ENCODE results near the gene TKT. TPM values are rescaled to one million over a fixed set of nuclear protein-coding genes. Genes with fewer than 3 reads are reported as not detected.

Gene TKT
- total and polyA plus RNA-seq, 8 donors: 84.9 to 385 (median 140) TPM

- Histone ChIP-seq H3K27ac (no peak overlapping the region), H3K4me3 (no peak overlapping the region), H3K27me3 (no peaks in the 10 kb centered on the region), H3K36me3 (peaks cover 12 to 40% (median 32%) of the 10 kb centered on the region in 4 donors), H3K9me3 (no peaks in the 10 kb centered on the region), H3K4me1 (peaks cover 16 to 42% (median 25%) of the 10 kb centered on the region in 4 donors)
- intact Hi-C loops (cut with DNase I; ENCODE audit: low total_unique reads): no loop called here
- TF ChIP-seq, protein P1, sequence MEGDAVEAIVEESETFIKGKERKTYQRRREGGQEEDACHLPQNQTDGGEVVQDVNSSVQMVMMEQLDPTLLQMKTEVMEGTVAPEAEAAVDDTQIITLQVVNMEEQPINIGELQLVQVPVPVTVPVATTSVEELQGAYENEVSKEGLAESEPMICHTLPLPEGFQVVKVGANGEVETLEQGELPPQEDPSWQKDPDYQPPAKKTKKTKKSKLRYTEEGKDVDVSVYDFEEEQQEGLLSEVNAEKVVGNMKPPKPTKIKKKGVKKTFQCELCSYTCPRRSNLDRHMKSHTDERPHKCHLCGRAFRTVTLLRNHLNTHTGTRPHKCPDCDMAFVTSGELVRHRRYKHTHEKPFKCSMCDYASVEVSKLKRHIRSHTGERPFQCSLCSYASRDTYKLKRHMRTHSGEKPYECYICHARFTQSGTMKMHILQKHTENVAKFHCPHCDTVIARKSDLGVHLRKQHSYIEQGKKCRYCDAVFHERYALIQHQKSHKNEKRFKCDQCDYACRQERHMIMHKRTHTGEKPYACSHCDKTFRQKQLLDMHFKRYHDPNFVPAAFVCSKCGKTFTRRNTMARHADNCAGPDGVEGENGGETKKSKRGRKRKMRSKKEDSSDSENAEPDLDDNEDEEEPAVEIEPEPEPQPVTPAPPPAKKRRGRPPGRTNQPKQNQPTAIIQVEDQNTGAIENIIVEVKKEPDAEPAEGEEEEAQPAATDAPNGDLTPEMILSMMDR (IDR thresholded peaks at IDR 0.05): no peak
- TF ChIP-seq POLR2A (IDR thresholded peaks at IDR 0.05) (no peak), POLR2AphosphoS5 (IDR thresholded peaks at IDR 0.05) (no peak), EP300 (IDR thresholded peaks at IDR 0.05) (no peak)
- 79 to 87% (median 82%) methylated on average over 7 to 10 of the region's 10 CpGs for WGBS, 5 donors
- DNase-seq: no peak
Measured at GRCh38 chr3:53195066-53195450, 60.8 kb downstream of the TKT start.

GRCh38 chr3:53194210-53195065, 61.4 kb downstream of the TKT start:
- WGBS, 5 donors: 50 to 64% (median 56%) methylated on average over 12 to 14 of the region's 14 CpGs
- H3K9me3 ChIP-seq: no peaks in the 10 kb centered on the region
- peak overlapping the region in 4 of 5 donors; percentile 6 to 70 (median 38) for H3K27ac ChIP-seq
- peaks cover 18 to 47% (median 38%) of the 10 kb centered on the region in 4 donors for H3K36me3 ChIP-seq
- no peak for DNase-seq
- intact Hi-C loops (cut with DNase I; ENCODE audit: low total_unique reads): no loop called here
- no peak for TF ChIP-seq POLR2AphosphoS5 (IDR thresholded peaks at IDR 0.05)
- H3K4me3 ChIP-seq: no peak overlapping the region
- H3K27me3 ChIP-seq: no peaks in the 10 kb centered on the region
- peaks cover 16 to 42% (median 25%) of the 10 kb centered on the region in 4 donors for H3K4me1 ChIP-seq

GRCh38 chr3:53193466-53194209, 62.2 kb downstream of the TKT start:
- H3K4me1 ChIP-seq: peaks cover 16 to 42% (median 25%) of the 10 kb centered on the region in 4 donors
- peak in 1 of 2 donors; percentile 73 for DNase-seq
- no peaks in the 10 kb centered on the region for H3K9me3 ChIP-seq
- no peaks in the 10 kb centered on the region for H3K27me3 ChIP-seq
- intact Hi-C loops (cut with DNase I; ENCODE audit: low total_unique reads): no loop called here
- TF ChIP-seq POLR2AphosphoS5 (IDR thresholded peaks at IDR 0.05) (no peak), POLR2A (IDR thresholded peaks at IDR 0.05) (no peak), EP300 (IDR thresholded peaks at IDR 0.05) (no peak)
- TF ChIP-seq, protein P1 (IDR thresholded peaks at IDR 0.05): no peak
- no peak overlapping the region for H3K4me3 ChIP-seq
- H3K27ac ChIP-seq: peak overlapping the region in 4 of 5 donors; percentile 6 to 70 (median 38)
- H3K36me3 ChIP-seq: peaks cover 26 to 55% (median 46%) of the 10 kb centered on the region in 4 donors
- 50 to 65% (median 58%) methylated on average over 11 of the region's 11 CpGs for WGBS, 5 donors

DNA sequence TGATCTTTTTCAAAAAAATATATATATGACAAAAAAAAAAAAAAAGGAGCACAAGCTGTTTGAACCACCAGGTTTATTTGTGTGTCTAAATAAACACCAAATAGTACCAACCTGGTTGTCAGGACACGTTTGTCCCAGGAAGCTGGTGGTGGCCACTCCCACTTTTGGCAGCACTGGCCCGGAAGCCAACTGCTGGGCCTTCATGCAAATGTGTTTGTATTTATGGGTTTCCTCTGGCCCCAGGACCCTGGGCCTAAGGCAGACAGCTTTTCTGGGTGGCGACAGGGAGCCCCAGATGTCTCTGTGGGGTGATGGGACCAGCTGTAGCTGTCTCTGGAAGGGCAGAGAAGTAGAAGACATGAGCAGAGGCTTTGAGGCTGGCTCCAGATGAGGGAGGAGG, 63.2 kb downstream of the TKT start:
- H3K9me3 ChIP-seq: no peaks in the 10 kb centered on the region
- H3K4me3 ChIP-seq: no peak overlapping the region
- no peak for DNase-seq
- H3K27ac ChIP-seq: peak overlapping the region in 2 of 5 donors; percentile 8 to 42
- WGBS, 5 donors: 39 to 44% (median 40%) methylated on average over 3 of the region's 3 CpGs
- peaks cover 16 to 42% (median 25%) of the 10 kb centered on the region in 4 donors for H3K4me1 ChIP-seq
- TF ChIP-seq, protein P1 (IDR thresholded peaks at IDR 0.05): no peak
- TF ChIP-seq EP300 (IDR thresholded peaks at IDR 0.05) (no peak), POLR2AphosphoS5 (IDR thresholded peaks at IDR 0.05) (no peak), POLR2A (IDR thresholded peaks at IDR 0.05) (no peak)
- H3K27me3 ChIP-seq: no peaks in the 10 kb centered on the region
- intact Hi-C loops (cut with DNase I; ENCODE audit: low total_unique reads): no loop called here
- H3K36me3 ChIP-seq: peaks cover 29 to 65% (median 54%) of the 10 kb centered on the region in 4 donors

All from stomach (tissue), 9 donors.